Measurements from ENCODE around the gene LTA4H.

Gene LTA4H

GRCh38 chr12:96056646-96057455, 21.5 kb upstream of the LTA4H start:
- no peak for DNase-seq

GRCh38 chr12:96054244-96054610, 18.8 kb upstream of the LTA4H start:
- no peak for DNase-seq

- DNase-seq: no peak
Measured at GRCh38 chr12:96053476-96054243, 18.3 kb upstream of the LTA4H start.

DNA sequence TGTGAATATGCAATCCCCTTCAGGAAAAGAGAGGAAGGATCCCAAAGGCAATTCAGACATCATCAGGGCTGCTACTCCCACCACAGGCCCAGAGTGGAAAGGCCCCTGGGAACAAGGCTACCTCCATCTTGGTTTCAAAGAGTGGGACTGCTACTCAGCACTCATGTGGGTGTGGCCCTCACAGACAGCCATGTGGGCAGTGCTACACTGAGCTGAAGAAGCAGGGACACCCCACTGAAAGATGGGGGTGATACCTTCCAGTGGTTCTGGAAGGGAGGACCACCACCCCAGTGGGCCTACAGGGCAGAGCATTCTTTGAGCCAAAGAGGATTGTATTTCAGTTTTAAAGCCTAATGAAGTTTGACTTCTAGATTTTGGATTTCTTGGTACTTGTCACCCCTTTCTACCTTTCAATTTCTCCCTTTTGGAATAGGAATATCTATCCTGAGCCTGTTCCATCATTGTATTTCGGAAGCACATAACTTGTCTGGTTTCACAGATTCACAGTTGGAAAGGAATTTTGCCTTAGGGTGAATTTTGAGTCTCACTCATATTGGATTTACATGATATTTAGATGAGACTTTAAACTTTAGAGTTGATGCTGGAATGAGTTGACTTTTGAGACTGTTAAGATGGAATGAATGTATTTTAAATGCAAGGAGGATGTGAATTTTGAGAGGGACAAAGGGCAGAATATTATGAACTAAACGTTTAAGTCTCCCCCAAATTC, 16.5 kb upstream of the LTA4H start:
- no peak for DNase-seq

GRCh38 chr12:96050139-96050538, 14.8 kb upstream of the LTA4H start:
- DNase-seq: no peak

- no peak for DNase-seq
Measured at GRCh38 chr12:96049101-96049500, 13.7 kb upstream of the LTA4H start.

- no peak for DNase-seq
Measured at GRCh38 chr12:96048393-96048969, 13.1 kb upstream of the LTA4H start.

DNA sequence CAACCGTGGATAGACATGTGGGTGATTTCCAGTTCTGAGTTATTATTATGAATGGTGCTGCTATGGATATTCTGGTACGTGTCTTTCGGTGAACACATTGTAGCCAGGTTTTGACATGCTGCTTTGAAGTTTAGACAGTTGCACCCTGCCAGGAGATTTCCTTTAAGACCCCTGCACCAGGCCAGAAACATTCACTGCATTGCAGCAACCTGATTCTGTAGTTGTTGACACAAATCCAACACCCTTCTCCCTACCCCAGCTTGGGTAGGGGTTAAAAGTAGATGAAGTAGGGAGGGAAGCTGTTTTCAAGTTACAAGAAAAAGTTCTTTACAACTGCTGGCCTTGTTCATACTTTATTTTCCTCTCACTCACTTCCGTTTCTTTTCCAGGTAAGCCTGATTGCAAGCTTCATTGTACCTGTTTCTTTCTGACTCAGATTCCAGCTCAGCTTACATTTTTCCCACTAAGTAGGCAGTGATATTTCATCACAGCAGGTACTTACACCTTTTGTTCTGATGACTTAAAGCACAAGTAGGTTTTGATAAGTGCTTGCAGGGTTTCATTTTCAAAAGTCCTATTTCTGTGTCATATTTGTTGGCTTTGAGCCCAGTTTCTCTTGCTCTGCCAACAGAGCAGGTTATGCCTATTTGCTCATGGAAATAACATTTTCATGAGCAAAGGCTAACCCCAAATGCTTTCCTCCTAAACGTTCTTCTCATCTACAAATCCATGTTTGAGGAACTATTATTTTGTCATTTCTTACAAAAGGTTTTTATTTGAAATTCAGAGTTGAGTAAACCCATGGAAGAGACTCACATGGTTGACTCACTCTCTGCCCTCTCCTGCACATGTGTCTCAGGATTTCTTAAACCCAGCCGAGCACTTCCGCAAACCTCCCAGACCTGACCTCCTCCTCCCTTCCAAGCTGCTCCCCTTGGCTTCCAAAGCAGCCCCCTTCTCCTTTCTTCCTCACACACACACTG, 12.1 kb upstream of the LTA4H start:
- DNase-seq: peak; percentile 55

DNA sequence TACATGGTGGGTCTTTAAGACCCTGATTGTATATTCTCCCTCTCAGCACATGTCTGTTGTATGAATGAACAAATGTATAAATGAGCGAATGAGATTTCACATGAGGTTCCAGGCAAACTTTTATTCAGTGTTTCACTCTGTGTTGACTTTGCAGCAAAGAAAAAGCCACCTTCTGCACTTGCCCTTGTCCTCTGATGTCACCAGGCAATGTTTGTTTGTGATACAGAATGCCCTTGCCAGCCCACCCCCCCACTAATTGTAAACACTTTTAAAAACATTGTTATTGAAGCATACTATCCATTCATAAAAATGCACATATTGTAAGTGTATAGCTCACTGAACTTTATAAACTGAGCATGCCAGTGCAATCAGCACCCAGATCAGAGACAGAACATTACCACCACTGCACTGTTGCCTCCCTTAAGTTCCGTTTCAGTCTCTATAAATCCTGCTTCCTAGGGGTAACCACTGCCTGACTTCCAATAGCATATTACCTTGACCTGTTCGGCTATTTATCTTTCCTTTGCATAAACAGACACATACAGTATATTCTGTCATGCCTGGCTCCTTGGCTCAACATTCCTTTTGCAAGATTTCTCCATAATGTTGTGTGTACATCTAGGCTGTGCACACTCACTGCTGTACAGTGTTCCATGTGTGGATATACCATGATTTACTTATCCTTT, 11.3 kb upstream of the LTA4H start:
- no peak for DNase-seq

- DNase-seq: no peak
Measured at GRCh38 chr12:96045566-96045965, 10.2 kb upstream of the LTA4H start.

GRCh38 chr12:96044943-96045290, 9.5 kb upstream of the LTA4H start:
- DNase-seq: no peak

- DNase-seq: no peak
Measured at GRCh38 chr12:96044017-96044942, 8.9 kb upstream of the LTA4H start.

GRCh38 chr12:96041181-96041580, 5.8 kb upstream of the LTA4H start:
- no peak for DNase-seq

GRCh38 chr12:96040305-96041133, 5.1 kb upstream of the LTA4H start:
- no peak for DNase-seq

DNA sequence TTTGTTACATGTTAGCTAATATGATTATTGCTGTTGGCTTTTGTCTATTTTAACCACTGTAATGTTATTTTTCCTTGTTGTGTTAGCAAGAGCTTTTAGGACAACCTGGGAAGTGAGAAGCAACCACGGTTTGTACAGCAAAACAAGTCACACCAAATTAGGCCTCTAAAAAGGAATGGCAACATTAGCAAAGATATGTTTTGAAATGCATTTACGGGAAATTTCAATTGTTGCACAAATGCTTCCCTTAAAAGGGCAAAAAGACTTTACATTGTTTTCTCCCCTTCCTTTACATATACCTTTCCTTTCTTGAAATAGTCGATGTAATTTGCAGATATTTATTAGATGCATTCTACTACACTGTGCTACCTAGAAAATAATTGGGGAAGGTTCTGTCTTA, 4.1 kb upstream of the LTA4H start:
- no peak for DNase-seq

DNA sequence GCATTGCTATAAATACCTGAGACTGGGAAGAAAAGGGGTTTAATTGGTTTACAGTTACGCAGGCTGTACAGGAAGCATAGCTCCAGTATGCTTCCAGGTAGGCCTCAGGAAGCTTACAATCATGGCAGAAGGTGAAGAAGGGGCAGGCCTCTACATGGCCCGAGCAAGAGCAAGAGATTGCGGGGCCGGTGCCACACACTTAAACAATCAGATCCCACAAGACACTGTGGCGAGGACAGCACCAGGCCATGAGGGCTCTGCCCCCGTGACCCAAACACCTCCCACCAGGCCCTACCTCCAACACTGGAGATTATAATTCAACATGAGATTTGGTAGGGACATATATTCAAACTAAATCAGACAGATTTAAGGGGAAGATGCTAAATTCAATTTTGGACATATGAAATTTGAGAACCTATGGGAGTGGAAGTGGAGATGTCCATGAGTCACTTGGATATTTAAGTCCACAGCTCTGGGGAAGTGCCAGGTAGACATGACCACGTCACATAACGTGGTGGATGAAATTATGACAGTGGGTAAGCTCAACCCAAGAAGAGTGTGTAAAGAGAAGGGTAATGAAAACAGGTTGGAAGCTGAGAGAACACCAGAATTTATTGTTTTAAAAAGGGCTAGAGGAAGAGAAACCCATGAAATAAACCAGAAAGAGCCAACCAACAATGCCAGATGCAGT, 1.5 kb upstream of the LTA4H start:
- no peak for DNase-seq

GRCh38 chr12:96034621-96035282, 635 bp downstream of the LTA4H start:
- no peak for DNase-seq

All from DMS153 (cell line).